ENCODE results near the gene VSTM2B.

The VSTM2B gene

DNA sequence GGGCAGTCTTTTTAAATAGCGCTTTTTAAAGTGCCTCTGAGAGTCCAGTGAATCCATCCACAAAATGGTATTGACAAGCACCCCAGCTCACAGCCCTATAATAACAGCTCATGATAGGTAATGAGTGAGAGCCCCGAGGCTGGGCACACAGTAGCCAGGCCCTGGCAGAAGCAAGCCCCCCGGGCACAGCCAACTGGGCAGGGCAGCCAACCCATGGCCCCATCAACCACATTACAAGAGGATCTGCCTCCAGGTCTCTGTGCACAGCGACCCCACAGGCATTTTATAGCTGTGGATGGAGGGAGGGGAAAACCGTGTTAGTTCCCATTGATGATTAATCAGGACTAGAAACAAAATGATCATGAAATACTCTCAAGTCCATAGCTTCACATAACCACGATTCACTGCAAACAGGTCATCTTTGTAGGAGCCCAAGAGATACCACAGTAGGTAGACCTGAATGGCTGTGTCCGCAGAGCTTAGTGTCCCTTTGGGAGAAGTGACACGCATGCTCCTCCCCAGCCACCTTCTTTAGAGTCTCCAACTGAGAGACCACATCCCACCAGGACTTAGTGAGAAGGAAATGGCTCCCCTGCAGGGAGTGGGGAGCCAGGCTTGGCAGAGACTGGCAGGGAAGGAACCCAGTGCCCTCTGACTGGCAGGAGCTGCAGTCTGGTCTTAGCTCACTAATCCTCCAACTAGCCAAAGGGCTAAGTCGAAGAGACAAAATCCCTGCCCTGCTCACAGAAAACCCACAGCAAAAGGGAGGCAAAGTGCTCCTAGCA, 4.3 kb upstream of the VSTM2B start:
- Histone ChIP-seq H3K4me3 (no peak overlapping the region), H3K36me3 (no peaks in the 10 kb centered on the region), H3K9me3 (no peaks in the 10 kb centered on the region; the same call in 1 of the 2 replicates), H3K4me1 (peaks cover 5% of the 10 kb centered on the region), H3K4me2 (no peak overlapping the region), H3K9ac (no peak overlapping the region), H4K20me1 (peaks cover 19% of the 10 kb centered on the region; the same call in 1 of the 2 replicates), H3K27me3 (peaks cover 48% of the 10 kb centered on the region), H3K27ac (no peak overlapping the region)
- TF ChIP-seq Cebpa-rat (IDR thresholded peaks at IDR 0.05) = no peak

DNA sequence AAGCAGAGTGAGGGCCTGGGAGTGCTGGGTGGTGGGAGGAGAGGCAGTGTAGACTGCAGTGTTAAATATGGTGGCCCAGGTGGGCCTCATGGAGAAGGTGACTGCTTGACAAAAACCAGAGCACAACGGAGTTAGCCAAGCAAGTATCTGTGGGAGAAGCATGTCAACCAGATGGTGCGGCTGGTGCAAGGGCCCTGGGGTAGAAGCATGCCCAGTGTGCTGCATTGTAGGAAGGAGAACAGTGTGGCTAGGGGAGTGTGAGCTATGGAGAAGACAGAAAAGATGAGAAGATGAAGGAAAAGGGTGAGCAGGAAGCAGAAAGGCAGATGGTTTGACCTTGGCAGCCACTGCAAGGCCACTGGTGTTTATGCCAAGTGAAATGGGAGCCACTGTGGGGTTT, 2.2 kb upstream of the VSTM2B start:
- H3K4me1 ChIP-seq = peaks cover 23% of the 10 kb centered on the region
- no peak for TF ChIP-seq Cebpa-rat (IDR thresholded peaks at IDR 0.05)
- H3K9ac ChIP-seq = no peak overlapping the region
- H4K20me1 ChIP-seq = peaks cover 34% of the 10 kb centered on the region
- no peak overlapping the region for H3K4me3 ChIP-seq
- H3K36me3 ChIP-seq = no peaks in the 10 kb centered on the region
- H3K27me3 ChIP-seq = peaks cover 68% of the 10 kb centered on the region
- H3K9me3 ChIP-seq = no peaks in the 10 kb centered on the region; the same call in 1 of the 2 replicates
- no peak overlapping the region for H3K27ac ChIP-seq
- H3K4me2 ChIP-seq = no peak overlapping the region

DNA sequence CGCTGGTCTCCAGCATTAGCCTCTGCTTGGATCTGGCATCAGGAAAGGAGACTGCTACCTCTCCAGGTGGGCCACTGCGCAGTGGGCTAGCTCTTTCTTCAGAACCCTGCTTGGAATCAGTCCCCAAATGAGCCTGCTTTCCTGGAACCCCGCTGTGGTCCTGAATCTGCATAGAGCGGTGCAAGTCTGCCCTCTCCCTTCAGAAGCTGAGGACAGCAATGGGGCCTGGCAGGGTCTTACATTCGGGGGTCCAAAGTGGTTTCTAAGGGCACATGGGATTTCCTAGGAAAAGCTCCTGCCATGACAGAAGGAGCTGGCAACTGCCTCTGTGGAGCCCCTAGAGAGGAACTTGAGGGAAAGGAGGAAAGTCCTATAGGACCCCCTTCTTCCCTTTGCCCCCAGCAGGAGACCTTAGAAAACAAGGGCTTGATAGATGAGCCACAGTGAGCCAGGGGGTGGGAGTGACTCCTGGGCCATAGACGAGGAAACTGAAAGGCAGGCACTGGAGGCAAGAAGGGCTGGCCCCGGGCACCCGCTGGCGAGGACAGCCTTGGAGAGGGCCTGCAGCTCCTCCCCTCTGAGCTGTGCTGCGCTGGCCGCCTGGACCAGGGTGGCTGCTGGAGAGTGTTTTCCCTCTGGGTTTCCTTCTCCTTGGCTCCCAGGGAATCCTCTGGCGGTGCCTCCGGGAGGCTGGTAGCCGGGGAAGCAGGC, 1.4 kb upstream of the VSTM2B start:
- peaks cover 76% of the 10 kb centered on the region for H3K27me3 ChIP-seq

DNA sequence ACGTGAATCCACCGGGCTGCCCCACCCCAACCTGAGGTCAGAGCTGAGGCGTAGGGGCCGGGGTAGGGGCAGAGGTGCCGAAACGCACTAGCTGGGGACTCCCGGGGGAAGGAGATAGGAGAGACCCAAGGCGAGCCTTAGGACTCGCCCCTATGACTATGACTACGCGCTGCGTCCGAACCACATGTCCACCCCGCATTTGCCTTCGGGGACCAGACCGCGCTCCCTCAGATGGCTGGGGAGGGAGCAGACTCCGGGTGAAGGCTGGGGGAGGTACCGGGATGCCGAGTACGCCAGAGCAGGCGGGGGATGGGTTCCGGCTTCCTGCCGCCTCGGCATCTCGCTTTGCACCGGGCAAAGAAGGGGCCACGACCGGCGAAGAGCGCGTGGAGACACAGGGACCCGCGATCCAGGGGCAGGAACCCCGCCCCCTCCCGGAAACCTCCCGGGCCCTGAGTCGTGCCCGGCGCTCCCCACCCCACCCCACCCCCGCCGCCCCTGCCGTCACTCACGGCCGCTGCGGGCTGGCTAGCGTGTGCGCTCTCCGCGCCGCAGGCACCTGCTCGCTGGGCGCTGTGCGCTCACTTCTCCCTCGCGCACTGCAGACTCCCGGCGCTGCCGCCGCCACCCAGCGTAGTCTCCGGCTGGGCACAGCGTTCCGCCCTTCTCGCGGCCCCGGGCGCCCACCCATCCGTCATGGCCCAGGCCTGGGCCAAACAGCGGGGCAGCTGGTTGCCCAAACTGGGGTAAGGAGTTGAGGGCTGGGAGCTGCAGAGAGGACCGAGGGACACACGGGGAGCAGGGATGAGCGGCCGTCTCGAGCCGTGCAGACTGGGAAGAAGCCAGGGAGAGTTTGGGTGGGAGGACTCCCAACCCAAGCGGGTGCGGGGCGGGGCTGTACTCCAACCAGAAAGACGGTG, 622 bp upstream of the VSTM2B start:
- H3K4me2 ChIP-seq = peak overlapping the region; percentile 32; the same call in 1 of the 2 replicates
- no peak overlapping the region for H3K27ac ChIP-seq
- H3K27me3 ChIP-seq = peaks cover 84% of the 10 kb centered on the region
- H3K4me1 ChIP-seq = peaks cover 25% of the 10 kb centered on the region
- TF ChIP-seq Cebpa-rat (IDR thresholded peaks at IDR 0.05) = no peak
- no peak overlapping the region for H3K9ac ChIP-seq
- H3K4me3 ChIP-seq = no peak overlapping the region
- peaks cover 12% of the 10 kb centered on the region for H3K9me3 ChIP-seq
- no peaks in the 10 kb centered on the region for H3K36me3 ChIP-seq
- H4K20me1 ChIP-seq = peaks cover 40% of the 10 kb centered on the region

More for the DNA sequence above, 1.4 kb upstream of the VSTM2B start:
- peaks cover 4% of the 10 kb centered on the region; the same call in 1 of the 2 replicates for H3K9me3 ChIP-seq
- H3K36me3 ChIP-seq = no peaks in the 10 kb centered on the region
- peaks cover 34% of the 10 kb centered on the region for H4K20me1 ChIP-seq
- no peak for TF ChIP-seq Cebpa-rat (IDR thresholded peaks at IDR 0.05)
- peaks cover 23% of the 10 kb centered on the region for H3K4me1 ChIP-seq
- H3K4me3 ChIP-seq = no peak overlapping the region
- H3K9ac ChIP-seq = no peak overlapping the region
- no peak overlapping the region for H3K27ac ChIP-seq
- H3K4me2 ChIP-seq = no peak overlapping the region

DNA sequence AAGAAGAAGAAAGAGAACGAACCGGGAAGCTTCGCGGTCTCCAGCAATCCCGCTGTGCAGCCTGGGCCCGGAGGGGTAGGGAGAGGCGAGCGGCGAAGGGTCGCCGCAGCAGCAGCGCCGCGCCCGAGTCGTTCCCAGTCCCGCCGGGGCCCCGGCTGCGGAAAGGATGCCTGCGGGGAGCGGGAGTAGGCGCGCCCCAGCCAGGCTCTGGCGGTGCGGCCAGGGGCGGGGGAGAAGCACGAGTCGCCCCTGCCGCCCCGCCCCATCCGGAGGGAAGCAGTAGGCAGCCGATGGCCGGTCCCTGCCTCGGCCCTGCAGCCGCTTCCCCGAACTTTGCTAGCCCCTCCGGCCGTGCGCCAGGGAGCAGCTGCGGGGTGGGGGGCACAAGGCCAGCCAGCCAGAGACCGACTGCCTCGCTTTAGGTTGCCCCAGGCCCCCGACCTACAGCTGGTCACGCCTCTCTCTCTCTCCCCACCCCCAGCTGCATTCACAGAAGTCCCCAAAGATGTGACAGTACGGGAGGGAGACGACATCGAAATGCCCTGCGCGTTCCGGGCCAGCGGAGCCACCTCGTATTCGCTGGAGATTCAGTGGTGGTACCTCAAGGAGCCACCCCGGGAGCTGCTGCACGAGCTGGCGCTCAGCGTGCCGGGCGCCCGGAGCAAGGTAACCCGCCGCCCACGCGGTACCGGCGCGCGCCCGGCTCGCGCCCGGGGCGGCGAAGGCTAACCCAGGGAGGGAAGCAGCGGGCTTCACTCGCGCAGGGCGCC, 1.1 kb downstream of the VSTM2B start:
- no peak overlapping the region for H3K27ac ChIP-seq
- H3K4me3 ChIP-seq = peak overlapping the region; percentile 59
- H3K27me3 ChIP-seq = peaks cover 97% of the 10 kb centered on the region
- peaks cover 40% of the 10 kb centered on the region for H4K20me1 ChIP-seq
- H3K4me2 ChIP-seq = peak overlapping the region; percentile 68
- H3K9me3 ChIP-seq = peaks cover 13% of the 10 kb centered on the region
- H3K9ac ChIP-seq = no peak overlapping the region
- peaks cover 30% of the 10 kb centered on the region for H3K4me1 ChIP-seq
- no peaks in the 10 kb centered on the region for H3K36me3 ChIP-seq
- TF ChIP-seq Cebpa-rat (IDR thresholded peaks at IDR 0.05) = no peak

DNA sequence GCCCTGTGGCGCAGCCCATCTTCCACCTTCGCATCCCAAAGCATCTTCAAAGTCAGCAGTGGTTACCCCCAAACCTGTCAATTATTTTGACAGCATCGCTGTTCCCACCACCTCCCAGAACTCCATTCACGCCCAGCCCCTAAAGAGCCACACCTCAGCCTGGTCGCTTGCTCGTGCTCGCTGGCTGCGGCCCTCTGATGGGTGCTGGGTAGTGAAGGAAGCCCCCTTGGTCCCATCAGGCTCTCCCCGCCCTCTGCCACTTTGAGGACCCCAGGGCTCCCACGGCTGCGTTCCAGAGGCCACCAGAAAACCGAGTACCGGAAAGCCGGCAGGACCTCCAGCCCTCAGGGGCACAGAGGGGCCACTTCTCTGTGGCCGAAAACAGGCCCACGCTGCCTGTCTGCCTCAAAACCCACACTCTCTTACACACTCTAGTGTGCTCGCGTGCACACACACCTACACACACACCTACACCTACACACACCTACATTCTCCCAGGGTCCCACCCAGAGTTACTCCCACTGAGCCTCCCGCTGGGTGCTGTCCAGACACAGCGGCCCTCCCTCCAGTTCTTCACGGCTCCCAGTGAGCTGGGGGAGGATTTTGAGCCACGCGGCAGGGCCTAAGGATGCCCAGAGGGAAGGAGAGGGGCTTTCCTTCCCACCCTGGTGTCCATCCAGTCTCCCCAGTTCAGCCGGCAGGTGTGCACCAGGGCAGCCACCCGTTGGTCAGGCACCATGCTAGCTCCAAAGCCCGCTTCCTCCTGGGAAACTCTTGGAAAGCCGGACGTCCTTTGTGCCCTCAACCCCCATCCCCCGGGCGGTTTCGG, 1.9 kb downstream of the VSTM2B start:
- Histone ChIP-seq H3K27me3 (peaks cover 89% of the 10 kb centered on the region), H3K9ac (no peak overlapping the region), H4K20me1 (peaks cover 40% of the 10 kb centered on the region), H3K4me3 (peak overlapping the region; percentile 64), H3K9me3 (peaks cover 13% of the 10 kb centered on the region), H3K4me2 (peak overlapping the region; percentile 68), H3K36me3 (no peaks in the 10 kb centered on the region), H3K4me1 (peaks cover 30% of the 10 kb centered on the region), H3K27ac (no peak overlapping the region)
- TF ChIP-seq Cebpa-rat (IDR thresholded peaks at IDR 0.05) = no peak

DNA sequence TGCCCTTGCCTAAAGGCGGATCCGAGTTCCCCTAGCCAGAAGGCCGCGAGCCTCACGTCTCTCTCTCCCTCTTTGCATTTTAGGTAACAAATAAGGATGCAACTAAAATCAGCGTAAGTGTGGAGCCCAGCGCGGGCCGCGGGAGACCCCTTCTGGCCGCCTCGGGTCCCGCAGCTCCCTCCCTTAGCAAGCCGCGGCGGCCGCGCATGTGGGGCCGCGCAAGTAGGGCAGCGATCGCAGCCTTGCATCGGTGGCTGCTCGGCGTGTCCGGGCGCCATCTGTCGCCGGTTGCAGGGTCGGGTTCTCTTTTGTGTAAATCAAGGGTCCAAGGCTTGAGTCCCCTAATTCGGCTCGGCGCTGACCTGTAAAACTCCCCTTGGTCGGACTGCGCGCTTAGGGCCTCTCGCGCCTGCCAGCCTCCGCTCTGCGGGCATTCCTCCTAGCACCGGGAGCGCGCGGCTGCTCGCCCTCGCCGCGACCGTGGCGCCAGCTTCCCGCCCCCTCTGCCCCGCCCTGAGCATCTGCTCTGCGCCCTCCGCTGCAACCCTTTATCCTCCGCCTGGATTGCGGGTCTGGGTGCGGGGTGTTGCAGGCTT, 2.7 kb downstream of the VSTM2B start:
- peak overlapping the region; percentile 68 for H3K4me2 ChIP-seq

More for the DNA sequence above, 2.7 kb downstream of the VSTM2B start:
- Histone ChIP-seq H3K27me3 (peaks cover 82% of the 10 kb centered on the region), H4K20me1 (peaks cover 40% of the 10 kb centered on the region), H3K27ac (no peak overlapping the region), H3K9me3 (peaks cover 13% of the 10 kb centered on the region), H3K9ac (peak overlapping the region; percentile 27; the same call in 1 of the 2 replicates), H3K4me3 (peak overlapping the region; percentile 64), H3K36me3 (no peaks in the 10 kb centered on the region), H3K4me1 (peaks cover 30% of the 10 kb centered on the region)
- TF ChIP-seq Cebpa-rat (IDR thresholded peaks at IDR 0.05) = no peak
